ENCODE results near the gene BMPR1A. TPM values are rescaled to one million over a fixed set of nuclear protein-coding genes. Genes with fewer than 3 reads are reported as not detected.

BMPR1A gene
- polyA plus RNA-seq, 3 donors, result 73.6 to 85.4 (median 78.2) TPM

DNA sequence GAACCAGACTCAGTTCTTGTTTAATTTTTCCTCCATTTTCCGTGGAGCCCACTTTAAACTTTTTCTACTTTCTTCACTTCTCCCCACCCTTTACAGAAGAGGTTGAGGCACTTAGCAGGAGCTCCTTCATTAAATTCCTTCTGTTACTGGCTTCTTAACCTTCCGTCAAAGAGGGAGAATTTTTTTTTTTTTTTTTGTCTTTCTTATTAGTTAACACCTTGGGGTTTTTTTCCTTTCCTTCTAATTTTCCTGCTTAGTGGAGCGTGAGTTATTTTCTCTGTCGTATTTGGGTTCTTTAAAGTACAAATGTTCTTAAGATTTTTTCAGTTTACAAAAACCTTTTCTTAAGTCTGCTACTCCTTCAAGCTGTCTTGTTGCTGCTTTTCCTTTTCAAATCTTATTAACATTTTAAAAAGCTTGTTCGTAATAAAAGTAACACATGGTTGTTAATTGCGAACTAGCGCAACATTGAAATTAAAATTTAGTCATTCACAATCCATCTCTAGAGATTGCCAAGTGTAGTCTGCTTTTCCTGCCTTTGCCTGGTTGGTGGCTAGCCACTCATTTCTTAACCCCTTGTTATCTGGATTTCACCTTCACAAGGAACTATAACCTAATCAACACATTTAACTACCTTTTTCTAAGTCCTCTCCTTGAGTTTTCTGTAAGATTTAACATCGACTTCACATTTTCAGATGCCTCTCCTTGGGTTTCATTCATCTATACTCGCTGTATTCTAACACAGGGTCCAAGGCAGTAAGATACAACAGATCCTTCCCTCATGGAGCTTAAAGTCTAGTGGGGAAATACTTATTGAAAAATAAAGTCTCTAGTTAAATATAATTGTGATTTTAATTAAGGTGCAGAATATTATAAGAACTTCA is 2.0 kb downstream of the BMPR1A start:
- no peak for DNase-seq (ENCODE audit: low read depth in 3 of 3, low spot score in 2 of 3)

DNA sequence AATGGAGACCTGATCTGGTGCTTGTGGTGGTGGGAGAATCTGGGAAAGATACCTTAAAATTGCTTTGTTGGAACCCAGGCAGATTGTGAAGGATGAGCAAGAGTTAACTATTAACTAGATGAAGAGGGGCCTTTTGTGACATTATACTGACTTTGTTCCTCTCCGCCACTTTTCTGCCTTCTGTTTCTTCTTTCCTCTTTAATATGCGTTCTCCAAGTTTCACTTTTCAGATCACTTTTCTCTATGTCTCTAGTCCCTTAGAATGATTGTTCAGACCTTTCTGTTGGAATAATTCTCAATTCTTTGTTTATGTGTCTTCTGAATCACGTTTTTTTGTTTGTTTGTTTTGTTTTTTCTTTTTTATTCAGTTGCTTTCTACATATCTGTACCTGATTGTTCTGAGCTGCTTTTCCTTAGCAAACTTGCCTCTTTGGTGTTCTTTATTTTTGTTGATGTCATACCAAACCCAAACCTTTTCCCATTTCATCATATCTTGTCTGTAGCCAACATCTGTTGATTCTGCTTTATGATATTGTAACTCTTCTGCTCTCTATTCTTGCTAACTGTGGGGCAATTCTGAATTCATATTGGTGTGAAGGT is 2.8 kb downstream of the BMPR1A start:
- DNase-seq (ENCODE audit: low read depth in 3 of 3, low spot score in 2 of 3), result no peak

DNA sequence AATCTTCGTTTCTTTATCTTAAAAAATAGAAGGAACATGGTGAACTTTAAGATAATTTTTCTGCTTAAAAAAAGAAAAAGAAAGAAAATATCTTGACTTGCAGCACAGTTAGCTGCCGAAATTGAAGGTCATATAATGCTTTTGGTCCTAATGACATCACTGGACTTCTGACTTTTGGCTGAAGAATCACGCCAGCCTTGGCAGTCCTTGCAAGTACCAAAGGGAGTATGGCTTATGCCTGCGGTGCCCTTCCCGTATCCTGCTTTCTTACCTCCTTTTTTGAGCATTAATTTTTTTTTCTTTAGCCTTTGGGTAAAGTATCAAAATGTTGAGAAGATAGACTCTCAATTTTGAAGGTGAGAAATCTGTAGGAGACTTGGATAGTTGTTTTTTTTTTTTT is 7.0 kb downstream of the BMPR1A start:
- no peak for DNase-seq (ENCODE audit: low read depth in 3 of 3, low spot score in 2 of 3)

DNA sequence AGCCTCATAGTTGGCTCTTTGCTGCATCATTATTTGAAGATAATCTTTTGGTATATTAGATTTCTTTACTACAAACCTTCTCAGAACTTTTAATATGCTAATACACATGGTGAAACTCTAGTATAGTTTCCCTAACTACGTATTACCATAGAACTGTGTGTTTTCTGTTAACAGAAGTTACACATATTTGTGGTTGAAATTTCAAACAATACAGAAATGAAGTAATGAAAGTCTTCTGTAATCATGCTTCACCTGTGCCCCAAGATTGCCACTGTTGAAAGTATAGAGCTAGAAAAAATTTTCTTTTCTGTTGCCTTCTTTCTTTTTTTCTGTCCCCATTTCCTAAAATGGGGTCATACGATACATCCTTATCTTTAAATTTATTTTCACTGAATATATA is 9.1 kb downstream of the BMPR1A start:
- DNase-seq (ENCODE audit: low read depth in 3 of 3, low spot score in 2 of 3), result no peak

DNA sequence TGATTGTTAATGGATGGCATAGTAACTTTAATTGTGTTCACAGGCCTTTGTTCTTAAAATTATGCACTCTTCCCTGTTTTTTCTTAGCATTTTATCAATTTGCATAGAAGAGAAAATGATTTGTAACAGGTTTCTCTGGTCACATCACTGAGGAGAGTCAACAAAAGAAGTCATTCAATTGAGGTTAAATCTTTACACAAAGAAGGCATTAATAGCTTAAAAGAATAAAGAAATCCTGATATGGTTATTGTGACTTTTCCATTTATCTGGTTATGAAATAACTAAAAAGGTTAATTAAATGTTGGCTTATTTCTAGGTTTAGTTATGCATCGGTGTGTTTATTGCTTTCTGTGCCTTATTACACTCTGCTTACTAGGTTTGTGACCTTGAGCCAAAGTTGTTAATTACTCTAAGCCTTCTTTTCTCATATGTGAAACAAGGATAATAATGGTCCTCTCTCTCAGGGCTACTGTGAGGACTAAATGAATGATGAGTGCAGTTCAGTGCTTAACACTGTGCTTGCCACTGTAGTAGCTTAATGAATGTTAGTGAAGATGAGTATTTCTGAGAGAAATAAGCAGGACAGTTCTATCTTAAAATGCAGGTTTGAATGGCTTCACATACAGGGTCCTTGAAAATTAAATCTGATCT is 12.1 kb downstream of the BMPR1A start:
- DNase-seq (ENCODE audit: low read depth in 3 of 3, low spot score in 2 of 3), result no peak

DNA sequence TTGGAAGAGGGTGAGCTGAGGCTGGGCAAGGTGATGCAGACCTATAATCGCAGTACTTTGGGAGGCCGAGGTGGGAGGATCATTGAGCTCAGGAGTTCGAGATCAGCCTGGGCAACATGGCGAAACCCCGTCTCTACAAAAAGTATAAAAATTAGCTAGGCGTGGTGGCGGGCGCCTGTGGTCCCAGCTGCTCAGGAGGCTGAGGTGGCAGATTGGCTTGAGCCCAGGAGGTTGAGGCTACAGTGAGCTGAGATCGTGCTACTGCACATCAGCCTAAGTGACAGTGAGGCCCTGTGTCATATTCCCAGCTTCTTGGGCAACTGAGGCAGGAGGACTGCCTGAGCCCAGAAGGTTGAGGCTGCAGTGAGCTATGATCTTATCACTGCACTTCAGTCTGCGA is 13.6 kb downstream of the BMPR1A start:
- DNase-seq (ENCODE audit: low read depth in 3 of 3, low spot score in 2 of 3), result no peak

DNA sequence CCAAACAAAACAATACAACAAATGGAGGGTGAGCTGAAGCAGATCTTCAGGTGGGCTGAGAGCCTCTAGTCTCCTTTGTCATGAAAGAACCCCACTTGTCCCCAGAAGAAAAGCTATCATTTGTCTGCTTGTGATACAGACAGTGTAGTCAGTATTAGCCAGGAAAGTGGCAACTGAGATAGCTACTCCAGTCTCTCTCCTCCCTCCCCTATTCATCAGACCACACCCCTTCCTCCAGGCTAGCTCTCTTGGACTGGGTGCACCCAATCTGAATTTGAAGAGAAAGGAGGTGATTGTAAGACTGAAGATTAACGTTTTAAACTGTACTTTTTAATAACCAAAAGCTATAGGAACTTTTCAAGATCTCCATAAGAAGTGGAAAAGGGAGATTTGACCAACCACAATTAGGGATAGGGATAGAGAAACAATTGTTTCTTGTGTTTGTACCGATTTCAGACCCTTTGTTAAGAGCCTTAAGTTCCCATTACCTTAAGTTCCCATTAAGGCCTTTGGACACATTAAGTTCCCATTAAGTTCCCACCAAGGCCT is 14.1 kb downstream of the BMPR1A start:
- no peak for DNase-seq (ENCODE audit: low read depth in 3 of 3, low spot score in 2 of 3)

DNA sequence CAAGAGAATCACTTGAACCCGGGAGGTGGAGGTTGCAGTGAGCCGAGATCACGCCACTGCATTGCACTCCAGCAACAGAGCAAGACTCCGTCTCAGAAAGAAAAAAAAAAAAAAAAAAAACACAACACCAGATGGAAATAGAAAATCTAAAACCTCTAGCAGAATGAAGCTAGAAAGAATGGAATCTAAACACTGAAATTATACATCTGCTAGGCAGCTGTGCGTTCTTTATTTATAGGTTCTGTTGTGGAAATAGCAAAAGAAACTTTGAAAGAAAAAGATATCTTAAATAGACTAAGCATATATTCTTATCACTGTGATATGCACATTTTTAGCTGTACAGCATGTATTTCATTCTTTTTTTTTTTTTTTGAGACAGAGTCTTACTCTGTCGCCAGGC is 17.1 kb downstream of the BMPR1A start:
- DNase-seq (ENCODE audit: low read depth in 3 of 3, low spot score in 2 of 3), result no peak

DNA sequence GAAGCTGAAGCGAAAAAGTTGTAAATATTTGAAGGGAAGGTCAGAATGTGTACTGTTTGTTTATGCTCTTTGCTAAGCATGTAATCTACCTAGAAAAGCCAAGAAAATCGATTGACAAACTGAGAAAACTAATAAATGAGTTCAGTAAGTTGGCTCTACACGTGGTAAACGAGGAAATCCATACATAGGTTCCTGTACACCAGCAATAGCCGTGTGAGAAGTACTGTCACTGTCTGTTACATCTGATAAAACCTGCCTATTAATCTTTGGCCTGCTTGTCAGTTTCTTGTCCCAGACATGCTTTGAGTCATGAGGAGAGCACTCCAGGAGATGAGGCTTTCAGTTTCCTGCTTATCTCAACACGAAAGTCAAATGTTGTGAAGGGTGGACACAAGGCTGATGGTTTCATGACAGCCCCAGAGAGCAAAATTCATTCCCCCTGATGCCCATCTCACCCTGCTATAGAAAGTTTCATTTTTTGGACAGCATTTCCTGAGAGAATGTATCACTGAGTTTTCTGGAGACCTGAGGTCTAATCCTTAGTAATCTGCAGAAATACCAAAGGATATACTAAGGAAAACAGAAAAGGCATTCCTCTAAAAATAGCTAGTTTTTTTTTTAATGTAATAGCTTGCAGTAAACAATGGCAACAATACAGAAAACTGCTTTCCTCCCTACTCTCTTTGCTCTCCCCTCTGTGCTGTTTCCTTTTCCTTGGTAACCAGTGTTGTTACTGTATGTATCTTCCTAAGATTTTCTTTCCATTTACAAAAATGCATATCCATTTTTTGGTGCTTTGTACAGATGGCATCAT is 18.8 kb downstream of the BMPR1A start:
- no peak for DNase-seq (ENCODE audit: low read depth in 3 of 3, low spot score in 2 of 3)

DNA sequence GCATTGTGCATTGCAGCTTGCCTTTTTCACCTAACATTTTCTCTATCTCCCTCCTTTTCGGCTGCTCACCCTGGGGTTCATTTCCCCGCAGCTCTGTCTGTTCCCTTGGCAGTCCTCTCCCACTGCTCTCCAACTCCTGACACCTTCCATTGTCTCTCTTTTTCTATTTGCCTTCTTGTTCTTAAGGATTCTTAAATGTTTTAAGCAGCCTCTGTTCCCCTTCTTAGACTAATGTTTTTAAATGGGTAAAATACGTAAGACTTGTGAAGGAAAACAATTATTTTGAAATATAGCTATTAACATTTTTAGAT is 19.4 kb downstream of the BMPR1A start:
- no peak for DNase-seq (ENCODE audit: low read depth in 3 of 3, low spot score in 2 of 3)

DNA sequence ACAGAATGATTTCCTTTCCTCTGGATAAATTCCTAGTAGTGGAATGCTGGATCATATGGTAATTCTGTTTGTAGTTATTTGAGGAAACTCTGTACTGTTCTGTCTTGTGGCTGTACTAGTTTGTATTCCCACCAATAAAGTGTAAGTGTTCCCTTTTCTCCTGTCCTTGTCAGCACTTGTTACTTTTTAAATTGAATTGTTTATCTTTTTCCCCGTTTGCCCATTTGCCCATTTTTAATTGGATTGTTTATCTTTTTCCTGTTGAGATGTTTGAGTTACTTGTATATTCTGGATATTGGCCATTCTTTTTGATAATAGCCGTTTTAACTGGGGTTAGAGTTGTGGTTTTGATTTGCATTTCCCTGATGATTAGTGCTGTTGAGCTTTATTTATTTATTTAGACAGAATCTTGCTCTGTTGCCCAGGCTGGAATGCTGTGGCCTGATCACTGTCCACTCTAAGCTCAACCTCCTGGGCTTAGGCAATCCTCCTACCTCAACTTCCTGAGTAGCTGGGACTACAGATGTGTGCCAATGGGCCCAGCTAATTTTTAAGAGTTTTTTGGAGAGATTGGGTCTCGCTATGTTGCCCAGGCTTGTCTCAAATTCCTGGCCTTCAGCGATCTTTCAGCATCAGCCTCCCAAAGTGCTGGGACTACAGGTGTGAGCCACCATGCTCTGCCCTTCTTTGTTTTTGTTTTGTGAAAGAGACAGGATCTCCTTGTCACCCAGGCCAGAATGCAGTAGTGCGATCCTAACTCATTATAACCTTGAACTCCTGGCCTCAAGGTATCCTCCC is 23.0 kb downstream of the BMPR1A start:
- no peak for DNase-seq (ENCODE audit: low read depth in 3 of 3, low spot score in 2 of 3)

DNA sequence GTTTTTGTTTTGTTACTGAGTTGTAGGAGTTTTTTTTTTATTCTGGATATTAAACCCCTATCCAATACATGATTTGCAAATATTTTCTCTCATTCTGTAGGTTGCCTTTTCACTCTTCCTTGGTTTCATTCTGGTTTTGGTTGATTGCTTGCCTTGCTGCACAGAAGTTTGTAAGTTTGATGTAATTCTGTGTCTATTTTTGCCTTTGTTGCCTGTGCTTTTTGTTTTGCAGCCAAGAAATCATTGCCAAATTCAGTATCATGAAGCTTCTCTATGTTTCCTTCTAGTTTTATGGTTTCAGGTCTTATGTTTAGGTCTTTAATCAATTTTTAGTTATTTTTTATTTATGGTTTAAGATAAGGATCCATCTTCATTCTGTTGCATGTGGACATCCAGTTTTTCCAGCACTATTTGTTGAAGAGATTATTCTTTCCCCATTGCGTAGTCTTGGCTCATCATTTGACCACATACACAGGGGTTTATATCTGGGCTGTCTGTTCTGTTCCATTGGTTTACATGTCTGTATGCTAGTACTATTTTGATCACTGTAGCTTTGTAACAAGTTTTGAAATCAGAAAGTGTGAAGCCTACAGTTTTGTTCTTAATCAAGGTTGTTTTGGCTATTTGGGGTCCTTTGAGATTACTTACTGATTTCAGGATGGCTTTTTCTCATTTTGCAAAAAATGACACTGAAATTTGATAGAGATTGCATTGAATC is 26.4 kb downstream of the BMPR1A start:
- DNase-seq (ENCODE audit: low read depth in 3 of 3, low spot score in 2 of 3), result no peak

DNA sequence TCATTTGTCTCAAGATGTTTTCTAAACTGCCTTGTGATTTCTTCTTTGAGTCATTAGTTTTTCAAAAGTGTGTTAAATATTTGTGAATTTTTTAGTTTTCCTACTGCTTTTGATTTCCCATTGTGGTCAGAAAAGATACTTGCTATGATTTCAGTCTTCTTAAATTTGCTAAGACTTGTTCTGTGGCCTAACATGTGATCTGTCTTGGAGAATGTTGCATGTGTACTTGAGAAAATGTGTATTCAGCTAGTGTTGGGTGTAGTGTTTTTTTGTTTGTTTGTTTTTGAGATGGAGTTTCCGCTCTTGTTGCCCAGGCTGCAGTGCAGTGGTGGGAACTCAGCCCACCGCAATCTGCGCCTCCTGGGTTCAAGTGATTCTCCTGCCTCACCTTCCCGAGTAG is 28.6 kb downstream of the BMPR1A start:
- DNase-seq (ENCODE audit: low read depth in 3 of 3, low spot score in 2 of 3), result no peak

DNA sequence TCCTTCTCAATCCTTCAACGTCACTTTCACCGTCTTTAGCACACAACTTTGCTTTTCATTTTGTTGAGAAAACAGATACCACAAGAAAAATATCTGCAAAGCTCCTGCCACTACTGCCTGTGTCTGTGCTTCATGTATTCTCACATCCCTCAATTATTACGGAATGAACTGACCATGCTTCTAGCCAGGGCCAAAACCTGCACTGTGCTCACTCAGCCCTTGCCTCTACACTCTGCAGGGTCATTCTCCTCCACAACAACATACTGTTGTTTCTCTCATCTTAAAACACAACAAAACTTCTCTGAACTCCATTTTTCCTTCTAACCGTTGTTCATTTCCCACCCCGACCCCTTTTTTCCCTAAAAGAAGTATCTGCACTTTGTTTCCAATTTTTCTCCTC is 29.5 kb downstream of the BMPR1A start:
- DNase-seq (ENCODE audit: low read depth in 3 of 3, low spot score in 2 of 3), result no peak

DNA sequence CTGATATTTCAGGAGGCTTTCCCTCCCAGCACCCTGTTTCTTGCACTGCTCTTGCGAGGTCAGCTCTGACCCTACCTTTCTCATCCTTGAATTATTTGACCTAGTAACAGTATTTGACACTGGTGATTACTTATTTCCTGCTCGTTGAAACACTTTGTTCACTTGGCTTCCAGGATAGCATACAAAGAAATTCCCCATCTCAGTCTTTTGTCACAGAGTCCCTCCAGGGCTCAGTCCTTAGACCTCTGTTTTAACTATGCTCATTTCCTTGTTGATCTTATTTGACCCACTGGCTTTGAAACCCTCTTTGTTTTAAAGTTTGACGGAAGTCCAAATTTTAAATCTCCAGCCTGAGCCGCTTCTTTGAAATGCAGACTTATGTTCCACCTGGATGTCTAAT is 29.9 kb downstream of the BMPR1A start:
- DNase-seq (ENCODE audit: low read depth in 3 of 3, low spot score in 2 of 3), result no peak

DNA sequence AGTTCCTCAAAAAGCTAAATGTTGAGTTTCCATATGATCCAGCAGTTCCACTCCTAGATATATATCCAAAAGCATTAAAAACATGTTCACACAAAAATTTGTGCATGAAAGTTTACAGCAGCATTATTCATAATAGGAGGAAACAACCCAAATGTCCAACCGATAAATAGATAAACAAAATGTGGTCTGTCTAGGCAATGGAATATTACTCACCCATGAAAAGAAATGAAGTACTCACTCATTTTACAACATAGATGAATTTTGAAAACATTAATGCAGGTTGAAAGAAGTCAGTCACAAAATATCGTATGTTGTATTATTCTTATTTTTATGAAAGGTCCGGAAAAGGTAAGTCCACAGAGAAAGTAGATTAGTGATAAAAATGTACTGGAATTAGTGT is 34.0 kb downstream of the BMPR1A start:
- DNase-seq (ENCODE audit: low read depth in 3 of 3, low spot score in 2 of 3), result no peak

DNA sequence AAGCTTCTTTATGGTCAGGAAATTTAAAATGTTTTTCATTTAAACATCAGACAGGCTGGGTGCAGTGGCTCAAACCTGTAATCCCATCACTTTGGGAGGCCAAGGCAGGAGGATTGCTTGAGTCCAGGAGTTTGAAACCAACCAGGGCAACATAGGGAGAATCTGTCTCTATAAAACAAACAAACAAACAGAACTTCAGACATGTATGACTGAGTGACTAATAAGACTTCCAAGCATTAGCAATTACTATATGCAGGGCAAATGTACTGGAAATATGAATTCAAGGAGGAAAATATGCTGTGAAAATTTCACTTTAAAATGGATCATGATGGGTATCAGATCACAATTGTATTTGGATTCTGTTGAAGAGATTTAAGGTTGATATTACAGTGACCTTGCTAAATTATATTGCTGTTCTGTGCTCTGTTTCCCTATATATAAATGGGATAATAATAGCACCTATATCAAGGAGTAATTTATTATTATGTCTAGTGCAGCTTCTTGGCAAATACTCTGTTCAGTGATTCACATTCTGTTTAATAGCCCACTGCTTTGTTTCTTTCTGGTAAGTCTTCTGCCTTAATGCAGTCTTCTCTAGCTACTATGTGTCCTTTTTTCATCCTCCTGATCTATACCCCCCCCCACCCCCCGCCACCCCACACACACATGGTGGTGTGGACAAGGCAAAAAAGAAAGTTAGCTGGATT is 36.2 kb downstream of the BMPR1A start:
- no peak for DNase-seq (ENCODE audit: low read depth in 3 of 3, low spot score in 2 of 3)

DNA sequence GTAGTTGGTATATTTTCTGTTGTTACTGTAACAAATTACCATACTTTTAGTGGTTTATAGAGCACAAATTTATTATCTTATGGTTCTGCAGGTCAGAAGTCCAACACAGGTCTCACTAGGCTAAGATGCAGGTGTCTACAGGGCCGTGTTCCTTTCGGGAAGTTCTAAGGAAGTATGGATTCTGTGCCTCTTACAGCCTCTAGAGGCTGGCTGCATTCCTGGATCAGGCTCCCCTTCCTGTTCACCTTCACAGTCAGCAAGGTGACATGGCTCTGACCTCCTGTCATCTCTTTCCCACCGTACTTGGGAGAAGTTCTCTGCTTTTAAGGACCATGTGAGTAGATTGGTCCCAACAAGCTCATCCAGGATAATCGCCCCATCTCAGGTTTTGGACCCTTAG is 37.3 kb downstream of the BMPR1A start:
- no peak for DNase-seq (ENCODE audit: low read depth in 3 of 3, low spot score in 2 of 3)

DNA sequence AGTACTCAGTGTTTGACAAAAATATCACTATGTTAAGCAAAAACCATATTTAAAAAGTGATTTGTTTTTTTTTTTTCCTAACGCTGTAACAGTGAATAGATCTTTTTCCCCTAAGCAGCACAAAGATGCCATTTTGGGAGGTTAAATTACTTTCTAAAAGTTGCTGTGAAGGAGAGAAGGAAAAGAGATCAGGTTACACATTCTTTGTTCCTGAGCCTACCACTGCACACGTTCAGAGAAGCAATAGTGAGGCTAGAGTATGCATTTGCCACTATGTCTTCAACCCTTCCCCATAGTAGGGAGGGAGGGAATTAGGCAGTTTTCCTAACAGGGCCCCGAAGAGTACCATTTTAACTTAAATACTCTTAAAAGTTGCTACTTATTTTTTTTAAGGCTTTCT is 38.9 kb downstream of the BMPR1A start:
- peak in 2 of 3 donors; percentile 53 to 63 for DNase-seq (ENCODE audit: low read depth in 3 of 3, low spot score in 2 of 3)

Data from right renal cortex interstitium (tissue), 3 donors.